GM19324 (cell line): Measurements from ENCODE around the gene CEBPG.

Experiments used
- ATAC-seq: cut with Tn5 transposase; IDR thresholded peaks from one replicate; pipeline ENCODE4 v1.9.1; 2021; ENCODE audit warnings: mild to moderate bottlenecking, moderate library complexity; ENCODE audit not compliant: unreplicated experiment, low FRiP score

Gene CEBPG

DNA sequence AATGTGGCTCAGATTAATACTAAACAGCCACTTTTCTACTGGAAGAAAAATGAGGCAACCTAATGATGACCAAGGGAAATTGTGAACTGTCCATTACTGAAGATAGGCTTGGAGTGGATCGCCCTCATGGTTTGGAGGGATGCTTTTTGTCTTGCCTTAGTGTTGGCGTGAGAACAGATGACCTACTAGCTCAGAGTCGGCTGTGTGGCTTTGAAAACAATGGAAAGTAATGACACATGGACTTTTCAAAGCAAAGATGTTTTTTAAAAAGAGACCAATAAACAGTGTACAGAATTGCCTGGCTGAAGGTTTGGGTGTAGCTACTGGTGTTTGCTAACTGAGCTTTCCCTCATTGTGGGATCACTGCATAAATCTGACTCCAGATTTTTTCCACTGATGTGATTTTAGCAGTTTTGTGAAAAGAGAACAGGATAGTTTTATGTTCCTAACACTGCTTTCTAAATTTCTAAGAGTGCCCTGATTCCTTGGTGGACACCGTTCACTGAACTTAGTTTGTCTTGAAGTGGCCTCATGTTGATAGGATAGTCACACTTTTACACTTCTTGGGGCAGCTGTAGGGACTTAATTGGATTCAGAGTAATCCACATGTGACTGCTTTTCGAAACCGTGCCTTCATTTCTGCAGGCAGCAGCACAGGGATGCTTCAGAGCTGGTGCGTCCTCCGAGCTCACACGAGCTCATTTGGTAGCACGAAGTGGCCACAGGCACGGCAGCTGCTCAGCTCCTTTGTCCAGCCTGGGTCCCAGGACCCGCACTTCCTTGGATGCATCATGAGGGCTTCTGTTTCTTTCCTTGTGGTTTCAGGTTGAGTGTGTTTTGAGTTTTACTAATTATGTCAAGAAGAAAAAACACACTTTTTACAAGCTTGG, 4.3 kb downstream of the CEBPG start:
- no peak for ATAC-seq

DNA sequence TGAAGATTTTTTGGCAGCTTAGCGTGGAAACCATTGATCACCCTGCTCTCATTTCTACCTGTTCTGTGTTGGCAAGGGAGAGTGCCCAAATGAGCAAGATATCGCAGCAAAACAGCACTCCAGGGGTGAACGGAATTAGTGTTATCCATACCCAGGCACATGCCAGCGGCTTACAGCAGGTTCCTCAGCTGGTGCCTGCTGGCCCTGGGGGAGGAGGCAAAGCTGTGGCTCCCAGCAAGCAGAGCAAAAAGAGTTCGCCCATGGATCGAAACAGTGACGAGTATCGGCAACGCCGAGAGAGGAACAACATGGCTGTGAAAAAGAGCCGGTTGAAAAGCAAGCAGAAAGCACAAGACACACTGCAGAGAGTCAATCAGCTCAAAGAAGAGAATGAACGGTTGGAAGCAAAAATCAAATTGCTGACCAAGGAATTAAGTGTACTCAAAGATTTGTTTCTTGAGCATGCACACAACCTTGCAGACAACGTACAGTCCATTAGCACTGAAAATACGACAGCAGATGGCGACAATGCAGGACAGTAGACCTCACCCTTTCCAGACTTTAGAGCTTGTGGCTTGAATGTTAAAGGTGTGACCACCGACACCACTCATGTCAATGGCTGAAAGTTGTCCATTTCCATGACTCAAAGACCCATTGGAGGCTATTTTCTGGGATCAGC, 5.8 kb downstream of the CEBPG start:
- ATAC-seq: no peak

DNA sequence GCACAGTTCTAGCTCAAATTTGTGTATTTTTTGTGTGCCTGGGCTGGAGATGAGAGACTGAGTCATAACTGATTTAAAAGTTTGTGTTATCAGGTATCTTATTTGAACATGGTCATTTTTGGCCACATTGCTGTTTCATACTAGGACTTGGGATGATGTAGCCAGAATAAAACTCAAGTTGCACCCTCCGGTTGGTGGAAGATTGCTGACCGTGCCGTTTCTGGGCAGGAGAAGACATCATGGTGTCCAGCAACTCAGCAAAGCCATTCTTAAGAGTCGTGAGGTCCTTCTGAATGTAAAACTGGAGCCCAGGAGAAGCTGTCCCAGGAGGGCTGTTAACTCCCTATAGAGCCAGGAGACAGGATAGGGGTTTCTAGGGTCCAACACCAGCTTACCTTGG, 7.6 kb downstream of the CEBPG start:
- no peak for ATAC-seq

DNA sequence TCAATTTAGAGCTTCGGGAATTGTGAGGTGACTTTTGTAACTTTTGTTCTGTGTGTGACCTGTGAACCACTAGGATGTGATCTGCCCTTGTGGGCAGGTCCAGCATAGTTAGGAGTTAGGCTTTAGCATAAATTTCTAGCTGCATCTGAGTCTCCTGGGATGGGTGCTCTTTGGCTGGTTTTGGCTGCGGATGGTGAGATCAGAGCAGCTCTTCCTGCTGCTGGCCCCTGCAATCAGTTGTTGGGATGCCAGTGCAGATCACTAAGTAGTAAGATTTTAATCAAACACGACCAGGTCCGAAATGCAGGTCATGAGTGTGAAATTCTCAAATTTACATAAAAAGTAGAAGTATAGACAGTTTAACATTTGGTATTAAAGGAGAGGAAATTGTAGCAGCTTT, 8.5 kb downstream of the CEBPG start:
- no peak for ATAC-seq

DNA sequence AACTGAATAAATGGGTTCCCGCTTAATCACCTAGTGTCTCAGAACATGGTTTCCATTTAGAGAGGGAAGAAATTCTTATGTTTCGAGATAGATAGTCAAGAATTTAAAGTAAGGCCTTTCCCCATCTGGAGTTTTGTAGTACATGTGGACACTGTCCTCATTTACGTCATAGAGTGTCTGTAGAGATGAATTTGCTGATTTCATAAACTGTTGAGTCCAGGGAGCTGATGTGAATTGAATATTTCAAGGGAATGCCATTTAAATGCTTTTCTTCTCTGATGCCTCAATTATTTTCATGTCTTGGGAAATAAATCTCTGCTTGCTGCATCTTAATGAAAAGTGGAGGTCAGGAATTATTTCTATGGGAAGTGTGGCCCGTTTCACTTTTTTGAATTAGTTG, 9.5 kb downstream of the CEBPG start:
- no peak for ATAC-seq

DNA sequence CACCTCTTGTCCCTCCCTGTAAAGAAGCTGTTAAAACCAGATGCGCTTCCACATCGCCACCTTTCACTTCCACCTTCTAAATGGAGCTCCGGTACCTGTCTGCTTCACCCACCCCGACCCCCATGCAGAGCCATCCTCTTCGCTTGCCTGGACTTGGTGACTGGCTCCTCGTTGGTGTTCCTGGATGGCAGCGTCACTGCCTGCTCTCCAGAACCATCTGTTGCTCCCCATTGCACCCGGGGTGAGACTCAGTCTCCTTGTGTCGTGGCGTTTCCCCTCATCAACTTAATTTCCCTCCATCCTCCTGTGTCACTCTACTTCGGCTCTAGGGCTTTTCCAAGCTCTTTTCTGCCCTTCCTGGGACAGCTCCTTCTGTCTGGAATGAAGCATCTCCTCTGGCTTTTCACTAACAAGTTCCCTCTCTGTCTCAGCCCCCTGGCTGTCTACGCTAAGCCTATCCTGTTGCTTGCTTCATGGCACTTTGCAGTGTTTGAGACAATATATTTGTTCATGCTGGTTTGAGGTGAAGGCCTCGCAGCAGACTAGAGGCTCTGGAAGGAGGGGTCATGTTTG, 10.3 kb downstream of the CEBPG start:
- no peak for ATAC-seq

DNA sequence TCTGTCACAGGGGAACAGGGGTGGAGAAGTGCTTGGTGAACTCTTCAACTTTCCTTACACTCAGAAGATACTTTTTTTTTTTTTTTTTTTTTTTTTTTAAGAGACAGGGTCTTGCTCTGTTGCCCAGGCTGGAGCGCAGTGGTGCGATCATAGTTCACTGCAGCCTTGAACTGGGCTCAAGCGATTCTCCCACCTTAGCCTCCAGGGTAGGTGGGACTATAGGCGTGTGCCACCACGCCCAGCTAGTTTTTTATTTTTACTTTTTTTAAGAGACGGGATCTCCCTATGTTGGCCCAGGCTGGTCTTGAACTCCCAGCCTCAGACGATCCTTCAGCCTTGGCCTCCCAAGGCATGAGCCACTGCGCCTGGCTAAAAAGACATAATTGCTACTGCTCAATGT, 11.5 kb downstream of the CEBPG start:
- ATAC-seq: no peak

DNA sequence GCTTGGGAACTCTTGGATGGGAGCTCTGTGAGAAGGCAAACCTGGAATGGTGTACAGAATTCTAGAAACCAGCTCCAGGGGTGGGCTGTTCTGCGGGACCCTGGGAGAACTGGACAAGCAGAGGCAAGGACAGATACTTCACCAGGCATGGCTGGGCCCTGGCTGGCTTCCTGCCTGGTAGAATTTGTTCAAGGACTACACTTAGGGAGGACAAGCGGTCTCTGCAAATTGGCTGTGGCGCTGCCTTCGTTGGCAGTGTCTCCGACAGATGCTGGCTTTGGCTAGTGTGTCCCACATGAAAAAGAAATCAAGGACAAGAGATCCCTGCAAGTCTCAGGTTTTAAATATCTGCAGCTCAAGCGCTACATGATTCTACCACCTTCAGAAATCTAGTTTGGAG, 12.4 kb downstream of the CEBPG start:
- ATAC-seq: no peak

DNA sequence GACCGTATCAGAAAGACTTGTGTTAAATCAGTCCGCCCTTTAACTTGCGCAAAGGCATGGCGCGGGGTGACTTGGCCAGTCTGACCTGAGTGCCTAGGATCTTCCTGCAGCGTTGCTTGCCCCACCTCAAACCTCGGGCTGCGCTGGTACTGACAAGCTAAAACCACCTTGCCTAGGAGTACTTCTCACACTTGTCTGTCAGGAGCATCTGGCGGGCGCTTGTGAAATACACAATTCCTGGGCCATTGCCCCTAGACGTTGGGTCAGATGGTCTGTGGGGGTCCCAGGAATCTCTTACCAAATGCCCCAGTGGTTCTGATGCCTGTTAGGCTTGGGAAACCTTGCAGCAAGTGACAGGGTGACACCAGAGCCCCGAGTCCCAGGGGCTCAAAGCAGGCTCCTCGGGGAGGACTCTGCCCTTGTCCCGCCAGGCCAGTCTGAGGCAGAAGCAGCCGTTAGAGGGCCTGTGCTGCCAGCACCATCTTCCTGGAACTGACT, 12.9 kb downstream of the CEBPG start:
- no peak for ATAC-seq

DNA sequence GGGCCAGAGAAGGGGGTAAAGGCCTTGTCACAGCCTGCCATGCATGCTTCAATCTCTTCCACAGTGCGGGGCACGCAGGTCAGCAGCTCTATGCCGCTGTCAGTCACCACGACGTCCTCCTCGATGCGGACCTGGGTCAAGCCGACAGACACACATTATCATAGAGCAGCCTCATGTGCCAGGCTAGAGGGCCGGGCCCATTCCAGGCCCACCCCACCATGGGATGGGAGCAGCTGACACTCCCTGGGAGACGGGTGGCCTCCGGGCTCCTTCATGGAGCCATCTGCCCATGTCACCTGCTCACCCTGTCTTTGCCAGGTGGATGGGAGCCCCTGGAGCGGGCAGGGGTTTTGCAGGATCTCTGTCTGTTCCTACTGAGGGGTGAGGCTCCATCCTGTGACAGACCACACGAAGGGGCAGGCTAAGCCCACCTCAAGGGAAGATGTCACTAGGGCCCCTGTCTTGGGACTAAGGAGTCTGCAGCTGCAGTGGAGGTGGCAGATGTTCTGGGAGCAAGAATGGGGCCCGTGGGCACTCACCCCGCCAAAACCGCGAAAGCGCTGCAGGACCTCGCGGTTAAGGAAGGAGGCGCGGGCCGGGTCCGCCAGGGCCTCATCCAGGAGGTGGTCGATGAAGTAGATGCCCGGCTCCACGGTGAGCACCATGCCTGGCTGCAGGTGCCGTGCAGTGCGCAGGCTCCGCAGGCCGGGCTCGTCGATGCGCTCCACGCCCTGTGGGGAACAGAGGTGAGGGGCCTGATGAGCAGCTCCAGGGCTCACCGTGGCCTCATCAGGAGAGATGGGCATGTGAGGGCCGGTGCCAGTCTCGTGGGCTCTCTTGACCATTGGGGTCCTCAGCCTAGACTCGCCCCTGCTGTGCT, 14.1 kb downstream of the CEBPG start:
- no peak for ATAC-seq

DNA sequence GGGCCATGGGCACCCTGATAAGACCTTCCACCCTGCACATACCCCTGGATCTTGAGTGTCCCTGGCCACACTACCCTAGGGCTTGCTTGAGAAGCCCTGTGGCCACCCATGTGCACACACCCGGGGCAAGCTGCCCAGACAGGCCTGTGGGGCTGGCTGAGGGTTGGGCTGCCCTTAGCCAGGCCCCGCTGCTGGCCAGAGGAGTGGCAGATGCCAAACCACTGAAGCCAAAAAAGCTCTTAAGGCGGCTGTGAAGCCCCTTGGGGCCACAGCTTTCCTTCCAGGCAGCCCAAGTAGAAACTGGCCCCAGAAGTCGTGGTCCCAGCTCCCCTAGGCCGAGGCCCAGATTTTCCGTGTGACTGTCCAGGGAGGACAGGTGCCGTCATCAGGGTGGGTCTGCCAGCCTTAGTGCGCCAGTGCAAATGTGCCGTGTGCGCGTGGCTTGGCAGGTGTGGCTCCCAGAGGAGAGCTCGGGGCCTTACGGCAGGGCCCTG, 14.8 kb downstream of the CEBPG start:
- ATAC-seq: no peak

DNA sequence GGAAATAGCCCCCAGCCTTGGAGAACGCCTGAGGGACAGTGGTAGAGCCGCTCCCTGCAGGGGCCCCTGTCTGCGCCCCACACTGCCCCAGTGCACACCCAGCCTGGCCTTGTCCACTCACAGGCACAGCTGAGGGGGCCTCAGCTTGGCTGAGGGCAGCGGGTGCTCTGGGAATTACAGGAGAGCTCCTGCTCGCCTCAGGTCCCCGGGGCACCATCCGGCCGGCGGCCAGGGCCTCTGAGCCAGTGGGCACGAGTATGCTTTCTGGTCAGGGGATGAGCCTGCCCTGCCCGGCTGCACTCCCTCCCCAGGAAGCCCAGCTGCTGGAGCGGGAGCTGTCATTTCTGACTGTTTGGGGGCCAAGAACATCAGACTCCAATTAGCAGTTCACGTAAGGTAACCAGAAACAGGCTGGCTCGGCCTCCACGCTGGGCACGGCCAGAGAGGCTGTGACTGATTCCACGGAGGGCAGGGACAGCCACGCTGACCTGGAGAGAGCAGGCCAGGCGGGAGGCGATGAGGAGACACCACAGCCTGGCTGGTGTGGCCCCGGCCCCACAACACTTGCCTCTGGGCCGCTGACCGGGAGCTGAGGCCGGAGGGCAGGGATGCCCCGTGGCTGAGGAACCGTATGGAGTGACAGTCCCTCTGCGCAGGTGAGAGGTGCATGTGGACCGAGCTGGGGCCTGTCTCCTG, 15.4 kb downstream of the CEBPG start:
- no peak for ATAC-seq

DNA sequence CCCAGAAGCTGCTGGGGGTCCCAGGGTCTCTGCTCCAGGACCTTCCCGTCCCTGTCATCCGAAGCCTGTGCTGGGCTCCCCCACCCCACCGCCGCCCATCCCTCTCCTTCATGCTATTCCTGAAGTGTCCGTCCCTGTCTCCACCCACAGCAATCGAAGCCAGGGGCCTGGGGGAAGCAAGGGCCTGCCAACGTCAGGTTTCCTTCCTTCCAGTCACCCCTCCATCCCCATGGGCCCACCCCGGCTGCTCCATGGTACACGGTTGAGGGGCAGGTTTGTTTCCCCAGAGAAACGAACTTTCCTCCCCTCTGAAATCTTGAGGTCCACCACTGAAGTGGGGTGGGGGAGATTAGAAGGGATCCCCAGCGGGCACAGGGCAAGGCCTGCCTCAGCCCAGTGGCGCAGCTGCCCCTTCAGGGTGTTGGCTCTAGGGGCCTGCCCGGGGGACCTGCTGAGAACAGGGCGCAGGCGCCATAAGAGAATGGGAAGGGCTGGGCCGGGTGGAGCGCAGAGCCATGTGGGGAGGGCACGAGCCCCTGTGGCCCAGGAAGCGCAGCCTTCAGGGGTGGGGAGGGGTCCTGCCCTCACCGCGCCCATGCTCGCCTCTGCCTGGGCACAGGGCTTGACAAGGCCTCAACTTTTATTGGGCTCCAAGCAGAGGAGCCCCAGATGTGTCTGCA, 16.1 kb downstream of the CEBPG start:
- no peak for ATAC-seq

DNA sequence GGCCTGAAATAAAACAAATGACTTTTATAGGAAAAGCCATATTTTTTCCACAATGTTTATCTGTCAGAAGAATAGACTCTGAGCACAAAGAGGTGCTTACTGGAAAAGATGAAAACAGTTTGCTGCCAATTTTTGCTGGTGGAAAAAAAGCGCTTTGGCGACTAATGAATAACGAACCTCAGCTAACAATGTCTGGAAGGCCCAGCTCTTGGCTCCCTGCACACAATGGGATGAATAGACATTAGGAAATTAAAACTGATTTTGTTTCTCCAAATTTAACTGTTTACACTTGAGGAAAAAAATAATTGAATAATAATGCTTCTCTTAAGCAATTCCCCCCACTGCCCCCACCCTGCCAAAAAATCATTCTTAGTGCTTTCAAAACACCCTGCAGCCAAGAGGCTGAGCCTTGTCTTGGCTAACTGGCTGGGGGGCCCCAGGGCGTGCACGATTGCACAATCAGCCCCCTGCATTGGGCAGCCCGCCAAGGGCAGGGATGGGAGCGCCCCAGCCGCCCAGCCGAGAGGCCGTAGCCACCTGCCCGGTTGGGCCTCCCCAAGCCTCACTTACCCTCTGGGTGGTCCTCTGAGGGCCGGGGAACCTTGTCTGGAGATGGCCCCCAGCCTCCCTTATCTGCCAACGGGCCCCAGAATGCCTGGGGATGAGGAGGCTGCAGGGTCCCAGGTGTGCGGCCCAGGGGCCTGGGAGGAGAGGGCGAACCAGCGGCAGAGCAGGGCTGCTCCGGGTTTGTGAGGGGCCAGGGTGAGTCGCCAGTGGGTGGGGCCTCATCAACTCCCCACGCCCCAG, 16.8 kb downstream of the CEBPG start:
- no peak for ATAC-seq

DNA sequence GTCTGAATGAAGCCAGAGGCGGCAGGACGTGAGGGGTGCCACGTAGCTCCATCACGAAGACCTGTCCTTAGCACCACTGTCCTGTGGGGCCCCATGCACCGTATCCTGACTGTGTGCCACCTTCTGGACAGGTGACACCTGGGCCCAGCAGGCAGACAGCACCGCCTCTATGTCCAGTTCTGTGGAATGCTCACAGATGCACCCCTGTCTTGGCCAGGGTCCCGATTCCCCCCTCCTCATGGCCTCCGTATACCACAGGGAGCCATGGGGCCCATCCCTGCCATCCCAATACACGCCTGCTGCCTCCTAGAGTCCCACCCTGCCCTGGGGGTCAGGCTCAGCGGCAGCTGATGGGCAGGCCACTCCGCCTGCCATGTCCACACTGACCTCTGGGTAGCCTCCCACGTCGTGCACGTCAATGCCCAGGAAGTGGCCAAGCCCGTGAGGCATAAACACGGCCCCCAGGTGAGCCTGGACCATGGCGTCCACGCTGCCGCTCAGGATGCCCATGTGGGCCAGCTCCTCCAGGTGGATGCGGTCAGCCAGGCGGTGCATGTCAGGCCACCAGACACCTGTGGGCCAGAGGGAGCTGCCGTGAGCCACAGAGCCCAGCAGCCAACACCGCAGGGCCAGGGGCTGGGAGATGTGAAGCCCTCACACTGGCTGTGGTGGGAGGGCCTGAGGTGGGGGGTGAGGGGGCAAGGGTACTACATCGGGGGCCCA, 17.6 kb downstream of the CEBPG start:
- ATAC-seq: no peak

DNA sequence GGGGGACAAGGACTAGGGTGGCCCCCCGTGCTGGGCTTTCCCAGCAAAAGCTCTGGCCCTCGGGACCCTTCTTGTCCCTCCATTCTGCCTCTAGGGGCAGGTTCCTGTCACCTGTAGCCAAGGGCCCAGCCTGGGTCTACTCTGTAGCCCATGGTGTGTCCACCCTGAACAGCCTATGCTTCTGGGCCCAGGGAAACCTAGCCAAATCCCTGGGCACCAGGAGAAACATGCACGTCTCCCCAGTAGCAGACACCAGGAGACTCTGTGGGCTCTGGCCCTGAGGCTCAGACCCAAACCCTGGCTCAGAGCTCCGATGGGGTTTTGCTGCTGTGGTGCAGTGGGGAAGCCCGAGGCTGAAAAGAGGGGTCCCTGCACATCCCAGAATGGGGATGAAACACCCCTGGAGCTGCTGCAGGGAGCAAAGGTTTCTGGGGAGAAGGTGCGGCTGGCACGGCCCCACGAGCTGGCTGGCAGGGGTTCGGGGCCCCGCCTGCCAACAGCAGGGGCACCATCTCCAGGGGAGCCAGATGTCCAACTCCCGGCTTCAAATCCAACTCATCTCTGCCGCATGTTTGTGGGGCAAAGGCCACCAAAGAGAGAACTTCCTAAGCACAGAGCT, 18.2 kb downstream of the CEBPG start:
- no peak for ATAC-seq
